ENCODE measurements around the gene MAGEC3.

DNA sequence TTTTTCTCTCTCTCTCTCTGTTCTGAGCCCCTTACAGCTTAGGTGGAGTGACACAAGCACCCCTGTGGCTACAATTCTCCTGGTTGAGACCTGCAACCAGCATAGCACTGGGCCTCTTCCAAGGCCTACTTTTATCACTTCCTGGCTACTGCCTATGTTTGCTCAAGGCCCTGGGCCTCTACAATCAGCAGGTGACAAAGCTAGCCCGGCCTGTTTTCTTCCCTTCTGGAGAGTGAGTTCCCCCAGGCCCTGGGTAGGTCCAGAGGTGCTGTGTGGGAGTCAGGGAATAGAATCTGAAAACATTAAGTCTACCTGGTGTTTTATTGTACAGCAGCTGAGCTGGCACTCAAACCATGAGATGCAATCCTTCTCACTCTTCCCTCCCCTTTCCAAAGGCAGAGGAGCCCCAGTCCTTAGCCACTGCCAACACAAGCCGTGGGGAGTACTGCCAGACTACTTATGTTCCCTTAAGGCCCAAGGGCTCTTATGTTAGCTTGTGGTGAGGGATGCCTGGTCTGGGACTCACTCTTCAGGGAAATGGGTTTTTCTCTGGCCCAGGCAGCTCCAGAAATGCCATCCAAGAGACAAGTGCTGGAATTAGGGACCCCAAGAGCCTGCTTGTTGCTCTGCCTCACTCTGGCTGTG lies 23.8 kb upstream of the MAGEC3 start:
- TF ChIP-seq CTCF (IDR thresholded peaks at IDR 0.05), result no peak
- TF ChIP-seq POLR2A (IDR thresholded peaks at IDR 0.05), result no peak

All from lower leg skin (tissue), 3 donors.